ENCODE measurements around the gene C4orf33.

DNA sequence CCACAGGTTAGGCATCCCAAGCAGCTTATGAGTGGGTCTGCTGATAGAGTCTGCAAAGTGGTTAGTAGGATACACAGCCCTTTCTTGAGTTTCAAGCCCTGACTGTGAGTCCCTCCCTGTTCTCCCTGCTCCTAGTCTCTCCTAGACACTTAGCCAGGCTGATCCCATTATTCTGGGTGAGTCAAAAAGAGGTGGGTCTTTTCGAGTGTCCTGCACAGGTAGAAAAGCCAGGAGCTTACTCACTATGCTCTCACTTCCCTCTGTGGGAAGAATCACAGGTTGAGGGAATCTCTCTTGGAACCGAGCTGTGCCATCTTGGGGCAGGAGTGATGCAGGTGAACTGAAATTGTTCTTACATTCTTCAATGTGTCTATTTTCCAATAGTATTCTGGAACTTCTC is 32.3 kb upstream of the C4orf33 start:
- TF ChIP-seq FOXA1 (IDR thresholded peaks at IDR 0.05), result no peak
- TF ChIP-seq ELF4 (IDR thresholded peaks at IDR 0.05), result no peak
- no peak for TF ChIP-seq LEF1 (IDR thresholded peaks at IDR 0.05; ENCODE audit: borderline replicate concordance)
- TF ChIP-seq HDGF (IDR thresholded peaks at IDR 0.05; ENCODE audit: borderline replicate concordance), result no peak
- no peak for TF ChIP-seq TARDBP (IDR thresholded peaks at IDR 0.05)
- no peak for TF ChIP-seq NFRKB (IDR thresholded peaks at IDR 0.05)
